GM18505 (cell line): ENCODE data around the gene SMLR1.

ENCODE experiments used
- ATAC-seq: cut with Tn5 transposase; IDR thresholded peaks from one replicate; pipeline ENCODE4 v1.9.1; 2021; ENCODE audit not compliant: unreplicated experiment
- POLR2A ChIP-seq: IDR thresholded peaks from 4 replicates; pipeline ENCODE4 v1.6.1; 2011; ENCODE audit warnings: borderline replicate concordance; ENCODE audit not compliant: insufficient read depth, insufficient read length; ENCODE audit errors: extremely low read depth

SMLR1 gene

DNA sequence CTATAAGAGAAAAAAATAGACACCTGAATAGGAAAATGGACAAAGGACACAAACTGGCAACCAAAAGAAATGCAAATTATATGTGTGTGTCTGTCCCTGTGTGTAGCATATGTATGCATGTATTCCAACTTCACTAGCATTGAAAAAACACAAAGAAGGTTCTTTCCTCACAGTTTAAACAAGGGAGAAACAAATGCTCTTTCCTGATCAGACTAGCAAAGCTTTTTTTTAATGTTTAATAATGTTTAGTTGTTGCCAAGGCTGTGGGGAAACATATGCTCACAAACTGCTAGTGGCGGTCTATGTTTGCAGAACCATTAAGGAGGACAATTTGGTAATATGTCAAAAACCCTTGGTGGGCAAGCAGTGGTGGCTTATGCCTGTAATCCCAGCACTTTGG is 22.4 kb downstream of the SMLR1 start:
- ATAC-seq, result no peak
- TF ChIP-seq POLR2A, result no peak

DNA sequence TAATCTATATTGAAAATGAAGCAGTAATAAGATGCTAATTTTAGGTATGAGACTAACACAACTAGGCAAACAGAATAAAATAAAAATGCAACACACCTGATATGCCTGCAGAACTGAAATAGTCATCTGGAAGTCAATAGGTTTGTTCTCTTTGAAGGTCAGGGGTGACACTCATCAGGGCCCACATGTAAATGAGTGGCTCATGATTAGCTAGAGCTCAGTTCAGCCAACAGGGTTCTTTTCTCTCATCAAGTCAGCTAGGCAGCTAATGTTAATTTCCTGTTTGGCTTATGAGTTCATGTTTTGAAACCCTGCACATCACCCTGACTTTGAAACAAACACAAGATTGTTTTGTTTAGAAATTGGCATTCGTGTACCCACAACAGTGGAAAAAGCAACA is 23.8 kb downstream of the SMLR1 start:
- no peak for TF ChIP-seq POLR2A
- no peak for ATAC-seq

DNA sequence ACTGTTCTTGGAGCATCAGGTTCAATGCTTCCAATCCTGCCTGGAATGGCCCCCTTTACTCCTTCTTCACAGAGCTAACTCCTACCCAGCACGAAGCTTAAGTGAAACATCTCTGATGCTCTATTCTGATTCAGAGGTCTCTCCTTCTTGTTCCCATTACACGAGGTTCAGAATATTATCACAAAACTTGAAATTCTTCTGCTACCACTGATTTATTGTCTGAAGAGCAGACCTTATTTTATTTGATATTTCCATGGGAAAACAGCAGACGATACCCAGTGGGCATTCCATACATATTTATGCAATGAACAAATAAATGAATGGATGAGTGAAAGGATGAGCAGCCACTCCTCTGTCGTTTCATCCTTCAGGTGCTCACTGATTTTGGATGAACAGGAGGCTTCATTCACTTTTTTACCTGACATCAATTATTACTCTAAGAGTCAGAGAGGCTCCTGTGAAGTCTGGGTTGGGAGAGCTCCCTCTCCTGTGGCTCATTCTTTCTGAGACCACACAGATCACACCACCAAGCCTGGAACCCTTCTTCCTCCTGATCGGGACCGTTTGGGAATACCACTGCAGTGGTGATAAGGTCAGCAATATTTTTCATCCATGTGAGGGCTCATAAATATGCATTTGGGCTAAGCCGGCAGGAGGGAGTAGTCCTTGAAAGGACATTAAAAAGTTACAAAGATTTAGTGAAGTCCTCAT is 25.8 kb downstream of the SMLR1 start:
- TF ChIP-seq POLR2A, result no peak
- no peak for ATAC-seq

DNA sequence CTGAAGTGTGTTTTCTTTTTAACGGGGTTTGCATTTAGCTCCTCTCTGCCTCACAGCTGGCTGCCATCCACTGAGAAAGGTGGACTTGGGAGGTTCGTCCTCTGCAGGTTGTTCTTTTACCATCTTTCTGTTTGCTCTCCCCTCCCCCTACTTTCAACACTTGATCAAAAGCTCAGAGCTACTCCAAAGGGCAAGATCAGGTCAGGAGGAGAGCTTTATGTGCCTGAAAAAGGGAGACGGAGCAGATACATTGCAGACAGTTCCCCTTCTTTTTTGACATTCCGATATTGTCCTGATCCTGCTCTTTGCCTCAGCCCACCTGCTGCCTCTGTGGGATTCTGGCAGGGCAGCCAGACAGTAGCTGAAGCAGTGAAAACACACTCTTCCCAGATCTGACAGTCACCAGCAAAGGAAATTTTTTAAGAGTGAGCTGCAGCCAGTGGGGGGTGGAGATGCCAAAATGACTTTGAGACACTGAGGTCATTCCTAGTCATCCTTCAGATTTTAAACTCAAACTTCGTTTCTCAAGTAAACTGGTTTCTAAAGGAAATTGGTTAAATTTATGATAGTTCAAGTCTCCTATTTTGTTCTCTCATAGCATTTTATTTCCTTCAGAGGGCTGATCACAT is 26.5 kb downstream of the SMLR1 start:
- no peak for ATAC-seq
- no peak for TF ChIP-seq POLR2A

DNA sequence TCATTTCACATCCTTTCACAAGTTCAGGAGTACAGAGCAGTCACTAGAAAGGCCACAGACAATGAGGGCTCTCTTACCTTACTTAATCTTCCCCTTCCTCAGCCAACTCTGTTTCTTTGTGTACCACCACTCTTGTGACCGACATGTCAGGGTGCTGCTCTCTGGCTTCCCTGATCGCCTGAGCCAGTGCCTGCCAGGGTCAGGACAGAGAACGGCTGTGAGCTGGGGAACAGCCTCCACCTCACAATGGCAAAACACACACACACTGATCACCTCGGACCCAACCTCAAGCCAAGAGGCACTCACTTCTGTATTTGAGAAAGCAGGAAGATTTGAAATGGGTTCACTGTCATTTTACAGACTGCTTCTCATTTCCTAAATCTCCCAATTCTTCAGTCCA is 30.8 kb downstream of the SMLR1 start:
- no peak for TF ChIP-seq POLR2A
- ATAC-seq, result no peak

DNA sequence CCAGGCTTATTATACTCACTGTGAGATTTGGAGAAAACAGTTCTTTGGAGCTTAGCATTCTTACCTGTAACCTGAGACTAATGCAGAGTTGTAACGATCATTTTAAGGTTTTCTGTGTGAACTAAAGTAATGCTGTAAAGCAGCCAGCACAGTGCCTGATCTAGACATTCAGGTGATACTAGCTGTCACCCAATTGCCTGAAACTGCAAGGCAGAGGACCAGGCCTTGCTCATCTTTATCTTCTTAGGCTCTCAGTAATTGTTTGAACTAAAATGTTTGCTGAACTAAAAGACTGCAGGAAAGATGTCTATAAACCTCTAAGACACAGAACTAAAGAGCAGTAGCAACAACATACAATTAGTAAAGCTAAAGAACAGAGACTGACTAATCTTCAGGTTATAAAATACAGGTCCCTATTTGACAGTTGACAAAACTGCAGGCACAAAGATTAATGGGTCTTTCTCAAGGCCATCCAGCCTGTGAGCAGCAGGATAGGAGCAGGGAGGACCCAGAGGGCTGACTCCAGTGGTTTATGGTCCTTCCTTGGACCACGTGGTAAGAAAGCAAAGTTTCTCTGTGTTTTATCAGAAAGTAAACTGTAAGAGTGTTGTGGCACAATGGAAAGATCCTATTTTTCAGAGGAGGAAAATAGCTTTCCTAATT is 31.4 kb downstream of the SMLR1 start:
- ATAC-seq, result no peak
- no peak for TF ChIP-seq POLR2A

DNA sequence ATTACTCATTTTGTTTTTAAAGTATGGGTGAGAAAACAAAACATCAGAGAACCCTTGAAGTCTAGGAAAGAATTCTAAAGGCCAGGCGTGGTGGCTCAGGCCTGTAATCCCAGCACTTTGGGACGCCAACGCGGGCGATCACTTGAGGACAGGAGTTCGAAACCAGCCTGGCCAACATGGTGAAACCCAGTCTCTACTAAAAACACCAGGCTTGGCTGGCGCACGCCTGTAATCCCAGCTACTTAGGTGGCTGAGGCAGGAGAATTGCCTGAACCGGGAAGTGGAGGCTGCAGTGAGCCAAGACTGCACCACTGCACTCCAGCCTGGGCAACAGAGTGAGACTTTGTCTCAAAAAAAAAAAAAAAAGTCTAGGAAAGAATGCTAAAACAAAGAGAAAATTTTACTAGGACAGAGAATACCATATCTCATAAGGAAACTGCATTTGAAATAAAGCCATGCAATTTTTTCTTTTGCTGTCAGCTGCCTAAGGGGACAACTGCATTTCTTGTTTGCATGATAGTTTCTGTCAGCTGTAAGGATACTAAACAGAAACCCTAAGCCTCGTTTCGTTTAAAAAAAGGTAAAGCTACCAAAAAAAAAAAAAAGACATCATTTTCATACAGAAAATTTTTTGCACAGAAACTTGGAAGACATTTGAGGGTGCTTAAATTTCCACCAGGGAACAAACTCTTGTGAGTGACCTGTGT is 32.1 kb downstream of the SMLR1 start:
- no peak for TF ChIP-seq POLR2A
- no peak for ATAC-seq

DNA sequence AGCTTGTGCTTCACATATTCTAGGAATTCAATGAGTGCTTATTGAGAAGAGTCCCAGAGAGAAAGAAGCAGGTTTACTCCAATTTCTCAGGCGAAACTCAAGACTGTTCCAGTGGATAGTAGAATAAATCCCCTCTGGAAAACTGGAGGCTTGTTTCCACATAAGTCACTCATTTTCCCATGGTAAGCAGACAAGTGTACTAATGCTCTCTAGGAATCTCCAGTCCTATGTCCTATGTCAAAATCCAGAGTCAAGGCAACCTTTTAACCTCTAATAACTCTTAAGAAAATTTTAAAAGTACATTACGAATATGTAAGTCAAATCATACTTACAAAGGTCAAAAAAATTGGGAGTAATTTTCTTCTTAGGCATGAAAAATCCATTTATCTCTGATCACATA is 35.2 kb downstream of the SMLR1 start:
- ATAC-seq, result no peak
- TF ChIP-seq POLR2A, result no peak

DNA sequence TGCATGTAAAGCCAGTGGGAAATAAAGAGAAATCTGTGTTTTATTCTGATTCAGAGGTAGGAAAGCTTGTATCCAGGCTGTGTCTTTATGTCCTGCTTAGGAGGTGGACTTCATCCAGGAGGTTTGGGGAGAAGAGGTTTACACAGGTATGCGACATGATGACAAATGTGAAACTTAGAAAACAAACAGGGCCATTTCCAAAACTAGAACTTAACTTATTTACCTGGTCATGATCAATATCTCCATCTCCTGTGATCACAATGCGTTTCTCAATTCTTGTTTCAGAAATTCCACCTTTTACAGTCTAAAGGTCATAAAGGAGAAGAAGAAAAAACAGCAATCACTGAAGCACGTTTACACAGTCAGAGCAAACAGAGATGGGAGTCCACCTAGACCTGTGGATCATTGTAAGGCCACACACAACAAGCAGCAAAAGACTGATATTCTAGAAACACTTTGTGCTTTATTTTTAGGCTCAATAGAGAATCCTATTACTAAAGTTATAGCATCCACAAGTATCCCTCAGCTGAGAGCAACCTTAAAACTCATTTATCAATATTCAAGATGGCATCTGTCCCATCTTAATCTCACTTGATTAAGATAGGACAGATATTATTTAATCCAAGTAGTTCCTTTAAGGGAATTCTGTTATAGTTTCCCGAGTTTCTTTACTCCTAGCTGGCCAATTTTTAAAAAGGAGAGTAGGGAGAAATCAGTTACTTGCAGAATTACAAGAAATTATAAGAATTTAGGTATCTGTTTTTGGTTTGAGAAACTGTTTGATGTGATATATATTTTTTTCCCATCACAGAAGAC is 36.4 kb downstream of the SMLR1 start:
- TF ChIP-seq POLR2A, result no peak

DNA sequence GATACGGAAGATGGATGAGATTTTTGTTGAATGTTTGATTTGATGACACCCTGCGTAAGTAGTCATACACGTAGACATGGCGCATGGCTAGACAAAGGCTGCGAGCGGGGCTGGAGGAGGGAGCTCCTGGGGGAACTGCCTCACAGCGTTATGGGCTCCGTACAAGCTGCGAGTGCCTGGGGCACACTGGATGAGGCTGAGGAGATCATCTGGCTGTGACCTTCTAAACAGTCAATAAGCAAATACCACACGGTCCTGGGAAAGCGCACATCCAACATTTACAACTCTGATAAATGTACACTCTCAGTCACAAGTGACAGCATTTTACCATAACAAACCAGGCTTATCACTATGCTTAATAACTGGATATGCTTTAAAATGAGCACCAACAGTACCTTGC is 37.1 kb downstream of the SMLR1 start:
- TF ChIP-seq POLR2A, result no peak
- no peak for ATAC-seq

More for the DNA sequence above, 36.4 kb downstream of the SMLR1 start:
- no peak for ATAC-seq

DNA sequence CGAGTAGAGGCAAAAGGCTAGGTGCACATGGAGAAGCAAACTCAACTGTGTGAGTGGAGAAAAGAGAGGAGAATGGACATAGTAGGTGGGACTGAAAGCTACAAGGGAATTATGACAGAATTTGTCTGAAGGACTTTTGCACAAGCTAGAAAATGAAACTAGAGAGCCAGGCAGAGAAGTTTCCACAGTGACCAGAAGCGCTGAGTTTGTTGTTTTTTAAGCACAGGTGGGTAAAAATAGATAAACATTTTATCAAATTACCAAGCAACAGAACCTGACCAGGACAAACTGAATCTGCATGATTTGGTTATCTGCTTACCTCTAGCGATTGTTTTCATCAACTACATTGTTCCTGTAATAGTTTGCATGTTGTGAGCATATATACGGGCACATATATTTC is 38.6 kb downstream of the SMLR1 start:
- ATAC-seq, result no peak
- TF ChIP-seq POLR2A, result no peak

DNA sequence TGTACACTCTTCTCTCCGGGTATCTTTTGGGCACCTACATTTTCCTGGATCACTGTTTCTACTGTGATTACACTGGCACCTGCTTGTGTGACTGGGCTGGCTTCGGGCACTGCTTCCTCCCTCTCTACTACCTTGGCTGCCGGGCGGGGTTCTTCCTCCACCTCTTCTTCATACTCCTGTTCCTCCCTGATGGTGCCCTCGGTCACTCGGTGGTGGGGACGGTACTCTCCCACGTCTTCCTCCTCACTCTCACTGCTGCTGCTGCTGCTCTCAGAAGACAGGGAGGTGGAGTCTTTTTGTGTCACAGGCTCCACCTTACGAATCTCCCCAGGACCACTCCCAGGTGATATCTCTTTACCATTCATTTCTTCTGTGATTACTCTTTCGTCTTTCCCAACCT is 42.5 kb downstream of the SMLR1 start:
- ATAC-seq, result no peak
- no peak for TF ChIP-seq POLR2A
